Endodermal cell (in vitro differentiated cells): ENCODE results near the gene CTAGE8. TPM values are rescaled to one million over a fixed set of nuclear protein-coding genes. Genes with fewer than 3 reads are reported as not detected.
"Not testable (repeated sequence)": the region's sequence is repeated elsewhere in the genome, so short reads cannot be mapped to it uniquely, and the experiment has no call there.

Source experiments
- DNase-seq: peaks from one replicate; pipeline ENCODE4 v3.0.0-alpha.2; 2017
- H3K27ac ChIP-seq: 2 replicates; pipeline ENCODE4 v1.5.1; 2013; ENCODE audit warnings: mild to moderate bottlenecking, low read depth, low read length, moderate library complexity
- H3K27me3 ChIP-seq: 2 replicates; pipeline ENCODE4 v1.6.1; 2013; ENCODE audit warnings: mild to moderate bottlenecking, low read length, moderate library complexity; ENCODE audit not compliant: insufficient read depth, control insufficient read depth, poor library complexity, severe bottlenecking
- H3K36me3 ChIP-seq: 2 replicates; pipeline ENCODE4 v1.7.0; 2013; ENCODE audit warnings: mild to moderate bottlenecking, low read length, moderate library complexity; ENCODE audit not compliant: control insufficient read depth, insufficient read depth
- H3K4me1 ChIP-seq: one replicate; pipeline ENCODE4 v1.7.0; 2013; ENCODE audit warnings: low read length; ENCODE audit not compliant: control insufficient read depth, insufficient read depth
- H3K4me3 ChIP-seq: 2 replicates; pipeline ENCODE4 v1.5.1; 2013; ENCODE audit warnings: mild to moderate bottlenecking, low read length, moderate library complexity
- H3K9ac ChIP-seq: 2 replicates; pipeline ENCODE4 v1.6.1; 2013; ENCODE audit warnings: mild to moderate bottlenecking, low read length, moderate library complexity; ENCODE audit not compliant: poor library complexity, severe bottlenecking; ENCODE audit errors: extremely low read depth
- H3K9me3 ChIP-seq: 2 replicates; pipeline ENCODE4 v1.6.1; 2013; ENCODE audit warnings: mild to moderate bottlenecking, low read length, moderate library complexity; ENCODE audit not compliant: control insufficient read depth
- H3K27ac Mint-ChIP-seq: 2 replicates; pipeline ENCODE4 v1.8.0; 2020; ENCODE audit warnings: mixed read lengths
- H3K27me3 Mint-ChIP-seq: 2 replicates; pipeline ENCODE4 v1.8.0; 2021; ENCODE audit warnings: mild to moderate bottlenecking, mixed read lengths; ENCODE audit not compliant: insufficient read depth
- H3K36me3 Mint-ChIP-seq: 2 replicates; pipeline ENCODE4 v1.8.0; 2020; ENCODE audit warnings: low read depth, mixed read lengths
- H3K4me1 Mint-ChIP-seq: 2 replicates; pipeline ENCODE4 v1.8.0; 2020; ENCODE audit warnings: mixed read lengths
- H3K4me3 Mint-ChIP-seq: 2 replicates; pipeline ENCODE4 v1.8.0; 2020; ENCODE audit warnings: mild to moderate bottlenecking, moderate library complexity, mixed read lengths
- H3K9me3 Mint-ChIP-seq: 2 replicates; pipeline ENCODE4 v1.8.0; 2020; ENCODE audit warnings: mild to moderate bottlenecking, mixed read lengths
- WGBS, 2 experiments: methylation state at CpG; one replicate each; pipeline versions ENCODE4 v1.1.5 to v1.1.7; 2013; ENCODE audit warnings: missing lambda C conversion rate in 2 of 2, mixed read lengths in 1 of 2; ENCODE audit not compliant: insufficient coverage in 1 of 2, insufficient read length in 1 of 2; 5-methylcytosine and 5-hydroxymethylcytosine counted together
- total RNA-seq, 2 donors: library from RNA; stranded (reverse); fragmentation: NEBNext Ultra II Directional in 1 of 2; extraction: Animal tissue kit (Norgen Biotek cat#: 25700) in 1 of 2; gene quantifications; 2 replicates in 1 of 2; 3 replicates in 1 of 2; pipeline ENCODE4 v1.2.1, GENCODE V29; 2021

Gene CTAGE8
- total RNA-seq, 2 donors from 2014 or later = 8.4 TPM; not detected in 1

DNA sequence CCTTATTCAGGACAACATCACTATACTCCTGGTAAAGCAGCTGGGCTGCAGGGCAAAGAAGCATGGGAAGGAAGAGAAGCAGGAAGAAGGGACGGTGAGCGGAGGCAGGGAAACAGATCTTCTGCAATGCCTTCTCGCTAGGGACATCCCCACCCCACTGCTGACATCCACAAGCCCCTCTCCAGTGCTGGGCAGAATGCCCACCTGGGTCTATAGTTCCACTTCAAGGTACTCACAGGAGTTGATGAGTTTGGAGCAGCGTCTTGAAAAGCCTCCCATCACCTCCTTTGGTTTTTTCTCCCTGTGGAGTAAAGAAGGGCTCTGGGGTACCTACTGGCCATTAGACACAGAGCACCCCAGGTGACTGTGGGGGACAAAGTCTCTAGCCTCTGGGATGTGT, 13.4 kb upstream of the CTAGE8 start:
- not testable (repeated sequence) for H3K9me3 ChIP-seq, H3K4me1 Mint-ChIP-seq, H3K27me3 ChIP-seq, H3K4me1 ChIP-seq, H3K36me3 ChIP-seq, H3K9ac ChIP-seq, H3K27ac ChIP-seq, H3K4me3 ChIP-seq, H3K36me3 Mint-ChIP-seq, H3K27me3 Mint-ChIP-seq, DNase-seq, H3K9me3 Mint-ChIP-seq, H3K27ac Mint-ChIP-seq, H3K4me3 Mint-ChIP-seq
- 81% methylated on average over 2 of the region's 4 CpGs; no CpG with 5 or more reads in 1 of the 2 experiments for WGBS, 2 experiments

DNA sequence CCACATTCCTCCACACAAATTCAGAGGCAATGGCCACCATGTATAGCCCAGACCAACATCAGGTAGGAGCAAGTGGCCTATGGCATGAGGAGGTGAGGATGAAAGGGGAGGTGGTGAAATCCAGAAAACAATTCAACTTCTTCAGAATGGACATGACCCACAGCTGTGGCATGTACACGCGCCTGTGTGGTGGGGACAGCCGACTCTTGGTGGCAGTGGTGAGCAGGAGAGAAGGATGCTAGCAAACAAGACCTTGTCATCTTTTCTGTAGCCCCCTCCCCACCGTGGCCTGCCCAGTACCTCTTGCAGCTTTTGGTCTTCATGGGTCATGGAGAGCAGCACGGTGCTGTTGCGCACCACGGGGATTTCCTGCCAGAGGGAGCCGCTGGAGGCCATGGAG, 12.9 kb upstream of the CTAGE8 start:
- not testable (repeated sequence) for H3K36me3 Mint-ChIP-seq, H3K27ac Mint-ChIP-seq, H3K27me3 Mint-ChIP-seq, DNase-seq, H3K9ac ChIP-seq, H3K36me3 ChIP-seq, H3K9me3 ChIP-seq, H3K27me3 ChIP-seq, H3K4me1 Mint-ChIP-seq, H3K9me3 Mint-ChIP-seq, H3K27ac ChIP-seq, H3K4me3 Mint-ChIP-seq, H3K4me1 ChIP-seq, H3K4me3 ChIP-seq
- WGBS, 2 experiments = no CpG with 5 or more reads among the region's 8 CpGs

DNA sequence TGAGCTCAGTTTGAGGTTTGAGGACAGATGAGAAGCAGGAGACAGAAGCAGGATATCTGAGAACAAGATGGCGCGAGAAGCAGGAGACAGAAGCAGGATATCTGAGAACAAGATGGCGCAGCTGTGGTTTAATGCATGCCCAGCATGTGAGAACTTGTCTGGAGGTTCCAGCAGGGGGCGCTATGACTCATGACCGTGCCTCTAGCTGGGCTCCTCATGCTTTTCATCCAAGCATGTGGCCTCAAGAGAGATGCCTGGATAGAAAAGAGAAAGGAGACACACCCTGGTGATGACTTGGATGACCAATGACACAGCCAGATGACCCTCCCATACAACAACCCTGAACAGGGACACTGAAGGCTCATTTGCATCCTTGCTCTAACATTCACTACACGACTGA, 10.9 kb upstream of the CTAGE8 start:
- not testable (repeated sequence) for H3K36me3 Mint-ChIP-seq, H3K4me3 ChIP-seq, H3K27me3 Mint-ChIP-seq, H3K9ac ChIP-seq, H3K4me1 Mint-ChIP-seq, H3K9me3 ChIP-seq, H3K4me3 Mint-ChIP-seq, H3K27me3 ChIP-seq, H3K36me3 ChIP-seq, H3K4me1 ChIP-seq, H3K27ac ChIP-seq, H3K27ac Mint-ChIP-seq, DNase-seq, H3K9me3 Mint-ChIP-seq
- 100% methylated on average over 2 of the region's 6 CpGs; no CpG with 5 or more reads in 1 of the 2 experiments for WGBS, 2 experiments

DNA sequence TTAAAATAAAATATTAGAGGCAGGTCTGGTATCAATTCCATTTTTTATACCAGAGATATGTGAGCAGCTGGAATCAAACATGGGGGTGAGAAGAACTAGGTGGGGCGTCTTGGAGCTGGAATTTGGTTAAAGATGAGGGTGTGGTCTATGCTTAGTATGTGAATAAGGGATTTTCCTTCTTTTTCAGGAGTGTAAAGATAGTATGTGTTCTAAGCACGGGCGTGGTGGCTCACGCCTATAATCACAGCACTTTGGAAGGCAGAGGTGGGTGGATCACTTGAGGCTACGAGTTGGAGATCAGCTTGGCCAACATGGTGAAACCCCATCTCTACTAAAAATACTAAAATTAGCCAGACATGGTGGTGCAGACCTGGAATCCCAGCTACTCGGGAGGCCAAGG, 6.2 kb upstream of the CTAGE8 start:
- not testable (repeated sequence) for H3K4me3 Mint-ChIP-seq, DNase-seq, H3K27me3 Mint-ChIP-seq, H3K27me3 ChIP-seq, H3K27ac Mint-ChIP-seq, H3K9ac ChIP-seq, H3K9me3 Mint-ChIP-seq, H3K36me3 Mint-ChIP-seq, H3K36me3 ChIP-seq, H3K4me3 ChIP-seq, H3K27ac ChIP-seq, H3K4me1 Mint-ChIP-seq, H3K9me3 ChIP-seq, H3K4me1 ChIP-seq
- 82% methylated on average over 3 of the region's 6 CpGs; no CpG with 5 or more reads in 1 of the 2 experiments for WGBS, 2 experiments

DNA sequence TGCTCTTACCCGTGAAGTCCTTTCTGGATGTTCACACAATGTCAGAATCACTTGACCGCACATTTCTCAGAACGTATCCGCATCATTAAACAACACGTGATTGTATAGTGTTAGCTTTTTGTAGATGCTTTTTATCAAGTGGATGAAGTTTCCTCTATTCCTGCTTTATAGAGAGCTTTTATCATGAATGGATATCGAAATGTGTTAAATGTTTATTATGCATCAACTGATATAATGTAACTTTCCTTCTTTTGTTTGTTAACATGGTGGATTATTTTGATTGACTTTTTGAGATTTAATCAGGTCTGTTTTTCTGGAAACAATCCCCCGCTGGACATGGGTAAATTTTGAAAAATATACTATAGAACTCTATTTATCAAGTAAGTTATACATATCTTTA, 4.4 kb downstream of the CTAGE8 start, which contains the start of gene OR2A7:
Gene OR2A7, minus strand, starts transcription at position 101 of the 400 bp plus-strand sequence. CDS start 5,164 bp downstream, outside the sequence.
- 98% methylated on average over 4 of the region's 7 CpGs; no CpG with 5 or more reads in 1 of the 2 experiments for WGBS, 2 experiments
- H3K4me3 ChIP-seq, H3K9me3 Mint-ChIP-seq, H3K27ac Mint-ChIP-seq, H3K27me3 ChIP-seq, DNase-seq, H3K27ac ChIP-seq, H3K4me3 Mint-ChIP-seq, H3K9me3 ChIP-seq, H3K9ac ChIP-seq, H3K36me3 Mint-ChIP-seq, H3K4me1 Mint-ChIP-seq, H3K27me3 Mint-ChIP-seq, H3K36me3 ChIP-seq, H3K4me1 ChIP-seq: not testable (repeated sequence)

DNA sequence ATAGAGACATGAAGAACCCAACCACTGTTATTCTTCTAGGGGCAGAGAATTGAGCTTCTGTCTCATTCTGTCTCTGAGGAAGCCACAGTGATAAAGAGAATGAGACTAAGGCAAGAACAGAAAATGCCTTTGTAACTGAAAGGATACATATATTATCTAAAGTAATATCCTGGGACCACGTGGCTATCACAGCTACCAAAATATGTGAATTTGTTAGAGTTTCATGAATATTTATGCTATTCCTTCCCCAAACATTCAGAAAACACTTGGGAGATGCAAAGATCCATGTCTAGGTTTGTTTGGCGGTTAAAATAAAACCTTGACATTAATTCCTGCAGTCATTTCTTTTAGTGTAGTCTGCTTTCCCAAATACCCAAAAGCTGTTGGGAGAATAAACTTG, 7.0 kb downstream of the CTAGE8 start:
- not testable (repeated sequence) for H3K27me3 Mint-ChIP-seq

DNA sequence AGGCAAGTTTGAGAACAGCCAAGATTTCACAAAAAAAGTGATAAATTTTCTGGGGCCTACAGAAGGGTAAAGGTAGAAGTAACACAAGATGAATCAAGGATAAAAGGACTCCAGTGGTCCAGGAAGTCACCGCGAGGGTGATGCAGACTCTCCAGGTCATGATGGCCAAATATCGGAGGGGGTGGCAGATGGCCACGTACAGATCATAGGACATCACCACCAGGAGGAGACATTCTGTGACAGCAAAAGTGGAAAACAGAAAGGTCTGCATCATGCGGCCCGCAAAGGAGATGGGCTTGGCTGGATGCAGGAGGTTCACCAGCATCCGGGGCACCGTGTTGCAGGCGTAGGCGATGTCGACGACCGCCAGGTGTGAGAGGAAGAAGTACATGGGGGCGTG, 10.0 kb downstream of the CTAGE8 start:
- H3K9me3 ChIP-seq, H3K36me3 ChIP-seq, H3K9ac ChIP-seq, H3K27me3 Mint-ChIP-seq, H3K27ac ChIP-seq, H3K27me3 ChIP-seq, H3K4me1 ChIP-seq, DNase-seq, H3K4me3 Mint-ChIP-seq, H3K9me3 Mint-ChIP-seq, H3K4me3 ChIP-seq, H3K27ac Mint-ChIP-seq, H3K36me3 Mint-ChIP-seq: not testable (repeated sequence)
- peaks cover 13% of the 10 kb centered on the region for H3K4me1 Mint-ChIP-seq
- no CpG with 5 or more reads among the region's 14 CpGs for WGBS, 2 experiments

More for the DNA sequence above, 7.0 kb downstream of the CTAGE8 start:
- not testable (repeated sequence) for H3K27ac ChIP-seq, H3K4me1 Mint-ChIP-seq, H3K36me3 ChIP-seq, H3K36me3 Mint-ChIP-seq, H3K27me3 ChIP-seq, H3K27ac Mint-ChIP-seq, H3K4me3 Mint-ChIP-seq, H3K9me3 ChIP-seq, H3K4me1 ChIP-seq, H3K9me3 Mint-ChIP-seq, H3K4me3 ChIP-seq, DNase-seq, H3K9ac ChIP-seq
- no CpG with 5 or more reads among the region's 2 CpGs for WGBS, 2 experiments
